GM12878 (cell line): Measurements from ENCODE around the gene GGCX. TPM values are rescaled to one million over a fixed set of nuclear protein-coding genes. Genes with fewer than 3 reads are reported as not detected.

Source experiments
- ATAC-seq: fragments of 200-7000 bp; cut with Tn5 transposase; 3 replicates; pipeline ENCODE4 v1.9.1; 2020; ENCODE audit warnings: mild to moderate bottlenecking, moderate library complexity
- BruUV-seq: library from RNA; stranded (reverse); fragments of 400-500 nt; replicated peaks from 2 replicates; lab custom pipeline; 2021; lab: Mats Ljungman, UMichigan
- CTCF ChIA-PET: fragments of 300-600 bp; sonication (Branson Sonifier 250); formaldehyde crosslinking; extraction: SDS; loops from one replicate; lab custom pipeline; 2021; ENCODE audit warnings: inconsistent platforms; lab: Yijun Ruan, JAX
- POLR2A ChIA-PET: fragments of 350-600 bp; formaldehyde crosslinking; extraction: SDS; loops from one replicate; lab custom pipeline; 2021; ENCODE audit warnings: inconsistent platforms; lab: Charles Lee
- RAD21 ChIA-PET: fragments of 300-600 bp; sonication (Branson Sonifier 250); formaldehyde crosslinking; loops from one replicate; lab custom pipeline; 2023; ENCODE audit warnings: antibody characterized with exemption; ENCODE audit not compliant: unreplicated experiment; lab: Charles Lee
- SMC1A ChIA-PET: fragments of 300-600 bp; sonication (Branson Sonifier 250); formaldehyde crosslinking; loops from one replicate; lab custom pipeline; 2023; ENCODE audit not compliant: unreplicated experiment, uncharacterized antibody; lab: Charles Lee
- DNase-seq: peaks from one replicate; pipeline ENCODE4 v3.0.0-alpha.2; 2011; ENCODE audit warnings: low read depth, low spot score
- FAIRE-seq: peaks from 3 replicates; lab custom pipeline; 2011; peaks lifted over from hg19 to GRCh38; lab: Jason Lieb, UNC
- H2AFZ ChIP-seq: 2 replicates; pipeline ENCODE4 v1.6.0; 2011; ENCODE audit warnings: low read depth, low read length, control low read depth; ENCODE audit not compliant: control insufficient read depth
- H3K27ac ChIP-seq: 2 replicates; pipeline ENCODE4 v1.5.1; 2011; ENCODE audit warnings: control low read depth; ENCODE audit not compliant: control insufficient read depth, insufficient read depth
- H3K27me3 ChIP-seq, 2 experiments: replicated peaks in 1 of 2; 2 replicates each; pipeline versions ENCODE4 v1.6.0 to v1.6.1; 2011; ENCODE audit warnings: low read length in 1 of 2; ENCODE audit not compliant: control insufficient read depth in 2 of 2, insufficient read depth in 2 of 2
- H3K36me3 ChIP-seq, 2 experiments: 2 replicates each; pipeline ENCODE4 v1.5.1; 2011; ENCODE audit warnings: low read length in 1 of 2; ENCODE audit not compliant: control insufficient read depth in 2 of 2, insufficient read depth in 2 of 2
- H3K4me1 ChIP-seq: 2 replicates; pipeline ENCODE4 v1.6.1; 2011; ENCODE audit warnings: mild to moderate bottlenecking, low read length, moderate library complexity, mixed read lengths; ENCODE audit not compliant: control insufficient read depth, insufficient read depth
- H3K4me2 ChIP-seq: 2 replicates; pipeline ENCODE4 v1.6.0; 2011; ENCODE audit warnings: control low read depth; ENCODE audit not compliant: control insufficient read depth, insufficient read depth
- H3K4me3 ChIP-seq: fragments of 200-600 bp; sonication (generic); 2 replicates; pipeline ENCODE4 v1.5.1; 2016
- H3K79me2 ChIP-seq: 2 replicates; pipeline ENCODE4 v1.6.0; 2011; ENCODE audit warnings: low read length; ENCODE audit not compliant: control insufficient read depth, insufficient read depth
- H3K9ac ChIP-seq: 2 replicates; pipeline ENCODE4 v1.8.0; 2011; ENCODE audit warnings: low read length, control low read depth, mixed read lengths; ENCODE audit not compliant: control insufficient read depth, insufficient read depth
- H3K9me3 ChIP-seq: replicated peaks from 3 replicates; pipeline ENCODE4 v1.5.1; 2011; ENCODE audit warnings: mild to moderate bottlenecking, low read length; ENCODE audit not compliant: control insufficient read depth, insufficient read depth
- H4K20me1 ChIP-seq: 2 replicates; pipeline ENCODE4 v1.6.0; 2011; ENCODE audit not compliant: control insufficient read depth, insufficient read depth
- NKRF ChIP-seq: fragments of 450-650 bp; conservative IDR thresholded peaks from 2 replicates; pipeline ENCODE4 v1.6.1; 2017; ENCODE audit warnings: mild to moderate bottlenecking, moderate library complexity
- RB1 ChIP-seq: fragments of 450-650 bp; formaldehyde crosslinking; IDR thresholded peaks from 2 replicates; pipeline ENCODE4 v1.6.1; 2017; ENCODE audit warnings: mild to moderate bottlenecking, borderline replicate concordance
- RBBP5 ChIP-seq: fragments of 200-600 bp; sonication (generic); conservative IDR thresholded peaks from 2 replicates; pipeline ENCODE4 v1.6.1; 2016
- WGBS: methylation state at CpG from one replicate; pipeline ENCODE4 v1.1.6; 2016; ENCODE audit warnings: low lambda C conversion rate; ENCODE audit not compliant: insufficient replicate concordance, insufficient coverage; ENCODE audit errors: missing lambda C conversion rate; 5-methylcytosine and 5-hydroxymethylcytosine counted together
- in situ Hi-C: fragments of 300-500 bp; cut with MboI; formaldehyde crosslinking; loops from 9 replicates; pipeline ENCODE4 v1.14.3; 2018; ENCODE audit warnings: mixed read lengths
- intact Hi-C: fragments of 100-400 bp; cut with micrococcal nuclease; formaldehyde crosslinking; loops from one replicate; pipeline ENCODE4 v1.14.2; 2022; ENCODE audit not compliant: unreplicated experiment
- polyA plus RNA-seq, 11 experiments: library from polyadenylated mRNA; depleted of rRNA in 4 of 11; unstranded in 6 of 11; stranded (reverse) in 5 of 11; fragments of >200 nt; fragmentation: Nextera tagmentation in 4 of 11; fragmentation: Illumina TruSeq in 1 of 11; extraction: Ambion mirVana in 4 of 11; extraction: Trizol in 1 of 11; gene quantifications; 1 replicate in 1 of 11; 2 replicates in 10 of 11; pipeline versions ENCODE4 v1.2.1 to v1.2.3, GENCODE V29; 2011 to 2016; ENCODE audit warnings: inconsistent platforms in 2 of 11, missing spikeins in 2 of 11, low read depth in 1 of 11
- total RNA-seq, 4 experiments: library from RNA; depleted of rRNA in 3 of 4; stranded (reverse); fragments of >200 nt in 3 of 4; fragmentation: Illumina TruSeq in 1 of 4; extraction: Trizol in 1 of 4; gene quantifications; 2 replicates each; pipeline versions ENCODE4 v1.2.1 to v1.2.3, GENCODE V29; 2013 to 2021

The GGCX gene
- total and polyA plus RNA-seq, 10 of the 15 experiments (the other 5 are each of a cell fraction or from before 2014, with no cell fraction given), result 18.1 to 52.7 (median 25.0) TPM

- peak overlapping the region; percentile 80; the same call in 1 of the 2 replicates for H2AFZ ChIP-seq
- peaks cover 0 to 14% of the 10 kb centered on the region in 2 experiments; a peak in 3 of 4 replicates for H3K36me3 ChIP-seq
- intact Hi-C loops, result no loop called here
- H3K27me3 ChIP-seq, result no peaks in the 10 kb centered on the region
- DNase-seq (no peak), FAIRE-seq (no peak), ATAC-seq (peak; percentile 20)
- TF ChIP-seq NKRF, result 0 out of 2 replicates have a peak, but pooled peaks have one; percentile 1
- 0 out of 2 replicates have a peak, but pooled peaks have one; percentile 32 for TF ChIP-seq RB1
- no peak for TF ChIP-seq RBBP5
- H3K4me3 ChIP-seq, result peak overlapping the region; percentile 97
- H4K20me1 ChIP-seq, result no peaks in the 10 kb centered on the region
- no TSS peak for BruUV-seq
- ChIA-PET CTCF (interaction anchor here (0.7 to 1.7 kb wide), 8 partner anchors 8 to 232 kb away, joined by 3 to 7 read pairs (median 5); no protein-coding TSS in a partner anchor), POLR2A (interaction anchor here (1.0 to 3.8 kb wide), 15 partner anchors 9 to 242 kb away, joined by 3 to 57 read pairs (median 5); partner anchors contain the start of genes C2orf68, ELMOD3, GGCX and MAT2A), SMC1A (interaction anchor here (0.7 to 3.2 kb wide), 12 partner anchors 8 to 192 kb away, joined by 3 to 20 read pairs (median 5); partner anchors contain the start of genes C2orf68, GGCX, MAT2A and SH2D6), RAD21 (interaction anchor here (0.6 to 2.2 kb wide), 9 partner anchors 9 to 269 kb away, joined by 3 to 9 read pairs (median 6); partner anchors contain the start of genes MAT2A, SH2D6, TGOLN2 and VAMP8)
- peak overlapping the region; percentile 89 for H3K27ac ChIP-seq
- 5% methylated on average over 9 of the region's 10 CpGs for WGBS
- peaks cover 9% of the 10 kb centered on the region for H3K4me1 ChIP-seq
- H3K9ac ChIP-seq, result peak overlapping the region; percentile 95
- H3K79me2 ChIP-seq, result peaks cover 28% of the 10 kb centered on the region
- peak overlapping the region; percentile 77 for H3K4me2 ChIP-seq
- in situ Hi-C loops, result no loop called here
- H3K9me3 ChIP-seq, result no peaks in the 10 kb centered on the region
Observed at GRCh38 chr2:85596026-85596333, 34.7 kb upstream of the GGCX start.
